Mucosa of rectum (tissue), 2 donors: ENCODE measurements around the gene THUMPD3.

ENCODE experiments used
- H3K27ac ChIP-seq, 2 donors: one replicate each; pipeline ENCODE4 v1.7.0; 2013; ENCODE audit warnings: inconsistent platforms in 2 of 2, low read depth in 2 of 2, low read length in 2 of 2
- H3K27me3 ChIP-seq, 2 donors: one replicate each; pipeline ENCODE4 v1.7.0; 2013; ENCODE audit warnings: low read length in 2 of 2; ENCODE audit not compliant: control insufficient read depth in 2 of 2, insufficient read depth in 2 of 2
- H3K36me3 ChIP-seq, 2 donors: one replicate each; pipeline ENCODE4 v1.7.0; 2013; ENCODE audit warnings: low read length in 2 of 2; ENCODE audit not compliant: control insufficient read depth in 2 of 2, insufficient read depth in 2 of 2
- H3K4me1 ChIP-seq, 2 donors: one replicate each; pipeline ENCODE4 v1.7.0; 2013; ENCODE audit warnings: low read length in 2 of 2, mild to moderate bottlenecking in 1 of 2; ENCODE audit not compliant: control insufficient read depth in 2 of 2, insufficient read depth in 2 of 2
- H3K4me3 ChIP-seq, 2 donors: one replicate each; pipeline ENCODE4 v1.7.0; 2013; ENCODE audit warnings: low read length in 2 of 2
- H3K9ac ChIP-seq, 2 donors: one replicate each; pipeline ENCODE4 v1.7.0; 2013; ENCODE audit warnings: low read length in 2 of 2, low read depth in 1 of 2, mild to moderate bottlenecking in 1 of 2
- H3K9me3 ChIP-seq, 2 donors: one replicate each; pipeline ENCODE4 v1.7.0; 2013; ENCODE audit warnings: low read length in 2 of 2; ENCODE audit not compliant: control insufficient read depth in 2 of 2
- donor health status: healthy.
- donor health status: Normal muscosa, but diverticular disease.

THUMPD3 gene

GRCh38 chr3:9386078-9386459 is 23.2 kb downstream of the THUMPD3 start:
- Histone ChIP-seq H3K9ac (no peak overlapping the region), H3K9me3 (no peaks in the 10 kb centered on the region), H3K4me1 (no peaks in the 10 kb centered on the region), H3K27me3 (no peaks in the 10 kb centered on the region), H3K27ac (no peak overlapping the region), H3K4me3 (no peak overlapping the region), H3K36me3 (peaks cover 67 to 82% of the 10 kb centered on the region in 2 donors)

GRCh38 chr3:9386501-9387321 is 23.9 kb downstream of the THUMPD3 start:
- peaks cover 68 to 84% of the 10 kb centered on the region in 2 donors for H3K36me3 ChIP-seq
- no peak overlapping the region for H3K9ac ChIP-seq
- H3K9me3 ChIP-seq = no peaks in the 10 kb centered on the region
- no peak overlapping the region for H3K27ac ChIP-seq
- no peak overlapping the region for H3K4me3 ChIP-seq
- peaks cover 0 to 4% of the 10 kb centered on the region in 2 donors for H3K4me1 ChIP-seq
- H3K27me3 ChIP-seq = no peaks in the 10 kb centered on the region

- H3K36me3 ChIP-seq = peaks cover 68 to 87% of the 10 kb centered on the region in 2 donors
- H3K9ac ChIP-seq = no peak overlapping the region
- no peak overlapping the region for H3K4me3 ChIP-seq
- H3K9me3 ChIP-seq = no peaks in the 10 kb centered on the region
- no peak overlapping the region for H3K27ac ChIP-seq
- H3K4me1 ChIP-seq = peaks cover 0 to 4% of the 10 kb centered on the region in 2 donors
- no peaks in the 10 kb centered on the region for H3K27me3 ChIP-seq
These were observed 24.4 kb downstream of the THUMPD3 start for GRCh38 chr3:9387322-9387655.

- Histone ChIP-seq H3K4me3 (no peak overlapping the region), H3K9me3 (no peaks in the 10 kb centered on the region), H3K27ac (no peak overlapping the region), H3K4me1 (peaks cover 4 to 6% of the 10 kb centered on the region in 2 donors), H3K36me3 (peaks cover 65 to 81% of the 10 kb centered on the region in 2 donors), H3K9ac (no peak overlapping the region), H3K27me3 (no peaks in the 10 kb centered on the region)
These were observed 25.3 kb downstream of the THUMPD3 start for GRCh38 chr3:9388142-9388541.

- Histone ChIP-seq H3K4me1 (peaks cover 4 to 6% of the 10 kb centered on the region in 2 donors), H3K27me3 (no peaks in the 10 kb centered on the region), H3K9ac (no peak overlapping the region), H3K27ac (no peak overlapping the region), H3K9me3 (no peaks in the 10 kb centered on the region), H3K4me3 (no peak overlapping the region), H3K36me3 (peaks cover 70 to 82% of the 10 kb centered on the region in 2 donors)
These were observed 25.9 kb downstream of the THUMPD3 start for GRCh38 chr3:9388562-9389272.

- peaks cover 60 to 71% of the 10 kb centered on the region in 2 donors for H3K36me3 ChIP-seq
- H3K9me3 ChIP-seq = no peaks in the 10 kb centered on the region
- no peaks in the 10 kb centered on the region for H3K27me3 ChIP-seq
- no peak overlapping the region for H3K9ac ChIP-seq
- H3K27ac ChIP-seq = no peak overlapping the region
- H3K4me1 ChIP-seq = peaks cover 14% of the 10 kb centered on the region in 2 donors
- no peak overlapping the region for H3K4me3 ChIP-seq
These were observed 27.5 kb downstream of the THUMPD3 start for GRCh38 chr3:9390265-9390888.

GRCh38 chr3:9392041-9392440 is 29.2 kb downstream of the THUMPD3 start:
- Histone ChIP-seq H3K9ac (no peak overlapping the region), H3K4me3 (no peak overlapping the region), H3K27me3 (no peaks in the 10 kb centered on the region), H3K4me1 (peaks cover 20 to 23% of the 10 kb centered on the region in 2 donors), H3K27ac (no peak overlapping the region), H3K36me3 (peaks cover 54 to 56% of the 10 kb centered on the region in 2 donors), H3K9me3 (no peaks in the 10 kb centered on the region)

- Histone ChIP-seq H3K9ac (peak overlapping the region; percentile 94 to 97), H3K9me3 (no peaks in the 10 kb centered on the region), H3K4me3 (peak overlapping the region; percentile 94 to 96), H3K27me3 (no peaks in the 10 kb centered on the region), H3K27ac (peak overlapping the region; percentile 98 to 100), H3K4me1 (peaks cover 34 to 38% of the 10 kb centered on the region in 2 donors), H3K36me3 (peaks cover 21 to 23% of the 10 kb centered on the region in 2 donors)
These were observed 32.9 kb downstream of the THUMPD3 start for GRCh38 chr3:9395570-9396300.

- Histone ChIP-seq H3K9ac (peak overlapping the region; percentile 94 to 97), H3K36me3 (peaks cover 15 to 18% of the 10 kb centered on the region in 2 donors), H3K27ac (peak overlapping the region; percentile 98 to 100), H3K9me3 (no peaks in the 10 kb centered on the region), H3K4me1 (peaks cover 40 to 43% of the 10 kb centered on the region in 2 donors), H3K27me3 (no peaks in the 10 kb centered on the region), H3K4me3 (peak overlapping the region; percentile 94 to 96)
These were observed 33.4 kb downstream of the THUMPD3 start for GRCh38 chr3:9396301-9396631.
